ENCODE measurements around the gene APMAP. TPM values are rescaled to one million over a fixed set of nuclear protein-coding genes. Genes with fewer than 3 reads are reported as not detected.

APMAP gene
- total RNA-seq, 1 experiment from 2014 or later, result 67.8 TPM

DNA sequence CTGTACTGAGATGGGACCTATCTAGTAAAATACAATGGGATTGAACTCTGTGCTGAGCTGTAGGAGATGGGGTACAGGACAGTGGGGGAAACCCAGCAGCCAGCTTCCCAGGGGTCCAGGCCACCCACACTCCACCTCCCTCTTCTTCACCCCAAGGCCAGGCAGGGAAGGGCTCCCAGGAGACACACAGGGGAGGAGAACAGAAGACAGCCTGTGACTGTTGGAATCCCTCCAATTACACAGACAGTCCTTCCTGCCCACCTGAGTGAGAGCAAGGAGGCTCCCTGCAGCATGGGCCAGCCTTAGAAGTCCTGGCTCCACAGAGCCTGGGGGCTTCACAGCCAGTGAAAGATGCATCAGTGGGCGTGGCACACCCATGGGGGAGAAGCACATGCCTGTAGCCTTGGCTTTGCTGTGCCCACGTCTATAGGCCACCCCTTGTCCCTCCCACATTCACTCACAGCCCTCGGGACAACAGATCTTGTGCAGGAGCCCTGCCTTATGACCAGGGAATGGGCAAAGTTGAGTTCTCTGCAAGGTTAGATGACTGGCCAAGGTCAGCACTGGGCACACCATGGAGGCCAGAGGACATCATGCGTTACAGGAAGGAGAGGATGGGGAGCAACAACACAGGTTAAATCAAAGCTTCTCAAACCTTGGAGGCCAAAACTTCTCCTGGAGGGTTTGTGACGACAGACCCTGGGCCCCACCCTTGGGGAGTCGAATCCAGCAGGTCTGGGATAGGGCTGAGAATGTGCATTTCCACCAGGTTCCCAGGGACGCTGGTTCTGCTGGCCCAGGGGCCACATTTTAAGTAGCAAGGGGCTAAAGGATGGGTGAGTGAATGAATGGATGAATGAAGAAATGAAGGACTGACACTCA, 55.8 kb downstream of the APMAP start:
- no peaks in the 10 kb centered on the region for H3K9me3 ChIP-seq (ENCODE audit: control insufficient read depth, low read depth, low read length)
- H2AK5ac ChIP-seq (ENCODE audit: insufficient read length, low read length), result no peak overlapping the region
- H3K9ac ChIP-seq (ENCODE audit: extremely low read depth, insufficient read length, low read length), result no peak overlapping the region
- H2BK12ac ChIP-seq (ENCODE audit: insufficient read length, low read depth, low read length), result no peak overlapping the region
- H3K79me2 ChIP-seq (ENCODE audit: insufficient read depth, low read length), result no peaks in the 10 kb centered on the region
- peaks cover 7% of the 10 kb centered on the region; the same call in 1 of the 2 replicates for H3K27me3 Mint-ChIP-seq (ENCODE audit: low read depth)
- H3K4me2 ChIP-seq (ENCODE audit: insufficient read depth, insufficient read length, low read length), result no peak overlapping the region
- no peaks in the 10 kb centered on the region for H3K4me1 ChIP-seq (ENCODE audit: insufficient read depth, low read length)
- H3K27ac ChIP-seq (ENCODE audit: insufficient read length, low read depth, low read length), result no peak overlapping the region
- no peak overlapping the region for H2BK15ac ChIP-seq (ENCODE audit: low read depth, low read length)
- H2AFZ ChIP-seq (ENCODE audit: low read length), result no peak overlapping the region
- no peak for DNase-seq
- no peak overlapping the region for H4K8ac ChIP-seq (replicated peaks; ENCODE audit: insufficient read length, low read depth, low read length)
- H3K9me3 Mint-ChIP-seq, result peaks cover 14 to 25% of the 10 kb centered on the region in 2 experiments; a peak in 4 of 5 replicates
- H3K79me1 ChIP-seq (ENCODE audit: insufficient read depth, low read depth, low read length, poor library complexity, severe bottlenecking), result no peaks in the 10 kb centered on the region
- H3K18ac ChIP-seq (ENCODE audit: insufficient read length, low read depth, low read length), result no peak overlapping the region
- H3K27ac Mint-ChIP-seq, result no peak overlapping the region
- no peak overlapping the region for H3K23ac ChIP-seq (ENCODE audit: insufficient read length, low read depth, low read length)
- no peak overlapping the region for H2BK20ac ChIP-seq (ENCODE audit: low read depth, low read length, poor library complexity, severe bottlenecking)
- WGBS (ENCODE audit: extremely low coverage, insufficient read length, low lambda C conversion rate), result no CpG with 5 or more reads among the region's 7 CpGs
- no peaks in the 10 kb centered on the region for H3K23me2 ChIP-seq (ENCODE audit: insufficient read length, low read depth, low read length, poor library complexity, severe bottlenecking)
- no peaks in the 10 kb centered on the region for H4K20me1 ChIP-seq (ENCODE audit: control insufficient read depth, insufficient read depth, insufficient read length)
- no peak overlapping the region for H3K4me3 Mint-ChIP-seq
- H2BK120ac ChIP-seq (ENCODE audit: low read depth, low read length, poor library complexity, severe bottlenecking), result no peak overlapping the region
- no peak overlapping the region for H4K5ac ChIP-seq (ENCODE audit: insufficient read length, low read depth, low read length)
- TF ChIP-seq, protein P1, sequence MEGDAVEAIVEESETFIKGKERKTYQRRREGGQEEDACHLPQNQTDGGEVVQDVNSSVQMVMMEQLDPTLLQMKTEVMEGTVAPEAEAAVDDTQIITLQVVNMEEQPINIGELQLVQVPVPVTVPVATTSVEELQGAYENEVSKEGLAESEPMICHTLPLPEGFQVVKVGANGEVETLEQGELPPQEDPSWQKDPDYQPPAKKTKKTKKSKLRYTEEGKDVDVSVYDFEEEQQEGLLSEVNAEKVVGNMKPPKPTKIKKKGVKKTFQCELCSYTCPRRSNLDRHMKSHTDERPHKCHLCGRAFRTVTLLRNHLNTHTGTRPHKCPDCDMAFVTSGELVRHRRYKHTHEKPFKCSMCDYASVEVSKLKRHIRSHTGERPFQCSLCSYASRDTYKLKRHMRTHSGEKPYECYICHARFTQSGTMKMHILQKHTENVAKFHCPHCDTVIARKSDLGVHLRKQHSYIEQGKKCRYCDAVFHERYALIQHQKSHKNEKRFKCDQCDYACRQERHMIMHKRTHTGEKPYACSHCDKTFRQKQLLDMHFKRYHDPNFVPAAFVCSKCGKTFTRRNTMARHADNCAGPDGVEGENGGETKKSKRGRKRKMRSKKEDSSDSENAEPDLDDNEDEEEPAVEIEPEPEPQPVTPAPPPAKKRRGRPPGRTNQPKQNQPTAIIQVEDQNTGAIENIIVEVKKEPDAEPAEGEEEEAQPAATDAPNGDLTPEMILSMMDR (conservative IDR thresholded peaks at IDR 0.05), result no peak
- no peaks in the 10 kb centered on the region for H3K27me3 ChIP-seq (ENCODE audit: insufficient read depth, low read length)
- H4K91ac ChIP-seq (ENCODE audit: insufficient read length, low read depth, low read length), result no peak overlapping the region
- H3K56ac ChIP-seq (ENCODE audit: insufficient read length, low read depth, low read length), result no peak overlapping the region
- H3K36me3 Mint-ChIP-seq (ENCODE audit: insufficient read depth in 1 of 3, low read depth in 3 of 3), result 0 out of 7 replicates have a peak, but pooled peaks cover 0 to 5% (median 3%) of the 10 kb centered on the region in 3 experiments
- no peak overlapping the region for H2BK5ac ChIP-seq (ENCODE audit: insufficient read length, low read length)
- no peak overlapping the region for H3K4ac ChIP-seq (ENCODE audit: low read depth, low read length)
- no peaks in the 10 kb centered on the region for H3K4me1 Mint-ChIP-seq
- no peak overlapping the region for H3K14ac ChIP-seq (ENCODE audit: insufficient read depth, low read length)
- H3T11ph ChIP-seq (ENCODE audit: low read length), result no peak overlapping the region
